HUES48 (cell line): Measurements from ENCODE around the gene DGAT2.

Experiments used
- H3K27ac ChIP-seq: one replicate; pipeline ENCODE4 v1.7.0; 2013; ENCODE audit warnings: low read depth, low read length, inconsistent platforms
- H3K27me3 ChIP-seq: 2 replicates; pipeline ENCODE4 v1.6.1; 2013; ENCODE audit warnings: mild to moderate bottlenecking, low read length; ENCODE audit not compliant: control insufficient read depth, insufficient read depth
- H3K36me3 ChIP-seq: 2 replicates; pipeline ENCODE4 v1.6.1; 2013; ENCODE audit warnings: low read length; ENCODE audit not compliant: control insufficient read depth, insufficient read depth
- H3K4me1 ChIP-seq: 2 replicates; pipeline ENCODE4 v1.6.1; 2013; ENCODE audit warnings: mild to moderate bottlenecking, low read length; ENCODE audit not compliant: control insufficient read depth, insufficient read depth
- H3K4me3 ChIP-seq: 2 replicates; pipeline ENCODE4 v1.5.1; 2013; ENCODE audit warnings: mild to moderate bottlenecking, low read depth, low read length
- H3K9ac ChIP-seq: 2 replicates; pipeline ENCODE4 v1.6.1; 2013; ENCODE audit warnings: mild to moderate bottlenecking, low read depth, low read length, moderate library complexity
- H3K9me3 ChIP-seq: 2 replicates; pipeline ENCODE4 v1.6.1; 2013; ENCODE audit warnings: low read length; ENCODE audit not compliant: control insufficient read depth, insufficient read depth

Gene DGAT2

GRCh38 chr11:75802913-75803820 lies 34.6 kb downstream of the DGAT2 start:
- H3K36me3 ChIP-seq: no peaks in the 10 kb centered on the region
- no peaks in the 10 kb centered on the region for H3K4me1 ChIP-seq
- H3K27me3 ChIP-seq: no peaks in the 10 kb centered on the region
- H3K27ac ChIP-seq: no peak overlapping the region
- no peak overlapping the region for H3K9ac ChIP-seq
- H3K9me3 ChIP-seq: no peaks in the 10 kb centered on the region
- H3K4me3 ChIP-seq: no peak overlapping the region

GRCh38 chr11:75809111-75809510 lies 40.5 kb downstream of the DGAT2 start:
- no peak overlapping the region for H3K9ac ChIP-seq
- no peak overlapping the region for H3K4me3 ChIP-seq
- H3K27me3 ChIP-seq: no peaks in the 10 kb centered on the region
- H3K27ac ChIP-seq: no peak overlapping the region
- no peaks in the 10 kb centered on the region for H3K36me3 ChIP-seq
- H3K4me1 ChIP-seq: peaks cover 14% of the 10 kb centered on the region; the same call in 1 of the 2 replicates
- no peaks in the 10 kb centered on the region for H3K9me3 ChIP-seq

- H3K27me3 ChIP-seq: no peaks in the 10 kb centered on the region
- no peaks in the 10 kb centered on the region for H3K36me3 ChIP-seq
- no peak overlapping the region for H3K9ac ChIP-seq
- H3K9me3 ChIP-seq: no peaks in the 10 kb centered on the region
- no peak overlapping the region for H3K4me3 ChIP-seq
- H3K4me1 ChIP-seq: peaks cover 15% of the 10 kb centered on the region; the same call in 1 of the 2 replicates
- H3K27ac ChIP-seq: no peak overlapping the region
Measured at GRCh38 chr11:75809991-75810390, 41.4 kb downstream of the DGAT2 start.

- H3K27me3 ChIP-seq: no peaks in the 10 kb centered on the region
- no peaks in the 10 kb centered on the region for H3K36me3 ChIP-seq
- no peak overlapping the region for H3K4me3 ChIP-seq
- peaks cover 15% of the 10 kb centered on the region; the same call in 1 of the 2 replicates for H3K4me1 ChIP-seq
- no peak overlapping the region for H3K27ac ChIP-seq
- no peaks in the 10 kb centered on the region for H3K9me3 ChIP-seq
- H3K9ac ChIP-seq: no peak overlapping the region
Measured at GRCh38 chr11:75810637-75811390, 42.2 kb downstream of the DGAT2 start.

- Histone ChIP-seq H3K4me1 (peaks cover 21% of the 10 kb centered on the region), H3K27me3 (peaks cover 2% of the 10 kb centered on the region; the same call in 1 of the 2 replicates), H3K27ac (no peak overlapping the region), H3K36me3 (no peaks in the 10 kb centered on the region), H3K9me3 (no peaks in the 10 kb centered on the region), H3K4me3 (no peak overlapping the region), H3K9ac (no peak overlapping the region)
Measured at GRCh38 chr11:75811485-75811884, 42.9 kb downstream of the DGAT2 start.

GRCh38 chr11:75812542-75813040 lies 44.0 kb downstream of the DGAT2 start:
- H3K36me3 ChIP-seq: no peaks in the 10 kb centered on the region
- no peak overlapping the region for H3K4me3 ChIP-seq
- H3K9me3 ChIP-seq: no peaks in the 10 kb centered on the region
- H3K9ac ChIP-seq: no peak overlapping the region
- peak overlapping the region; percentile 31 for H3K27ac ChIP-seq
- peaks cover 2% of the 10 kb centered on the region; the same call in 1 of the 2 replicates for H3K27me3 ChIP-seq
- H3K4me1 ChIP-seq: peaks cover 23% of the 10 kb centered on the region

- Histone ChIP-seq H3K9ac (no peak overlapping the region), H3K4me3 (no peak overlapping the region)
Measured at GRCh38 chr11:75813124-75813523, 44.5 kb downstream of the DGAT2 start.

GRCh38 chr11:75813622-75814039 lies 45.1 kb downstream of the DGAT2 start:
- Histone ChIP-seq H3K27ac (no peak overlapping the region), H3K4me3 (peak overlapping the region; percentile 85; the same call in 1 of the 2 replicates), H3K9me3 (no peaks in the 10 kb centered on the region), H3K4me1 (peaks cover 23% of the 10 kb centered on the region), H3K9ac (no peak overlapping the region), H3K27me3 (peaks cover 2% of the 10 kb centered on the region; the same call in 1 of the 2 replicates), H3K36me3 (no peaks in the 10 kb centered on the region)

More at GRCh38 chr11:75813124-75813523, 44.5 kb downstream of the DGAT2 start:
- Histone ChIP-seq H3K36me3 (no peaks in the 10 kb centered on the region), H3K27ac (peak overlapping the region; percentile 31), H3K9me3 (no peaks in the 10 kb centered on the region), H3K4me1 (peaks cover 23% of the 10 kb centered on the region), H3K27me3 (peaks cover 2% of the 10 kb centered on the region; the same call in 1 of the 2 replicates)

- H3K4me1 ChIP-seq: peaks cover 23% of the 10 kb centered on the region
- H3K36me3 ChIP-seq: no peaks in the 10 kb centered on the region
- peak overlapping the region; percentile 17 for H3K27ac ChIP-seq
- peaks cover 2% of the 10 kb centered on the region; the same call in 1 of the 2 replicates for H3K27me3 ChIP-seq
- H3K4me3 ChIP-seq: peak overlapping the region; percentile 85
- peak overlapping the region; percentile 28; the same call in 1 of the 2 replicates for H3K9ac ChIP-seq
- no peaks in the 10 kb centered on the region for H3K9me3 ChIP-seq
Measured at GRCh38 chr11:75814363-75814676, 45.7 kb downstream of the DGAT2 start.

GRCh38 chr11:75814677-75815344 lies 46.2 kb downstream of the DGAT2 start, which contains the start of gene UVRAG:
UVRAG (plus strand) TSS chr11:75815210; CDS start chr11:75815408, 198 bp downstream.
- Histone ChIP-seq H3K9ac (peak within 1 kb of the TSS; percentile 41), H3K4me1 (peaks cover 23% of the 10 kb centered on the region), H3K27ac (peak within 1 kb of the TSS; percentile 72), H3K4me3 (peak within 1 kb of the TSS; percentile 85), H3K9me3 (no peaks in the 10 kb centered on the region), H3K36me3 (no peaks in the 10 kb centered on the region), H3K27me3 (peaks cover 2% of the 10 kb centered on the region; the same call in 1 of the 2 replicates)
